HG03064 (cell line): Measurements from ENCODE around the gene C6orf62.
"Not testable (repeated sequence)": the region's sequence is repeated elsewhere in the genome, so short reads cannot be mapped to it uniquely, and the experiment has no call there.

Source experiments
- ATAC-seq: cut with Tn5 transposase; IDR thresholded peaks from one replicate; pipeline ENCODE4 v1.9.1; 2021; ENCODE audit warnings: low read depth; ENCODE audit not compliant: unreplicated experiment

C6orf62 gene

DNA sequence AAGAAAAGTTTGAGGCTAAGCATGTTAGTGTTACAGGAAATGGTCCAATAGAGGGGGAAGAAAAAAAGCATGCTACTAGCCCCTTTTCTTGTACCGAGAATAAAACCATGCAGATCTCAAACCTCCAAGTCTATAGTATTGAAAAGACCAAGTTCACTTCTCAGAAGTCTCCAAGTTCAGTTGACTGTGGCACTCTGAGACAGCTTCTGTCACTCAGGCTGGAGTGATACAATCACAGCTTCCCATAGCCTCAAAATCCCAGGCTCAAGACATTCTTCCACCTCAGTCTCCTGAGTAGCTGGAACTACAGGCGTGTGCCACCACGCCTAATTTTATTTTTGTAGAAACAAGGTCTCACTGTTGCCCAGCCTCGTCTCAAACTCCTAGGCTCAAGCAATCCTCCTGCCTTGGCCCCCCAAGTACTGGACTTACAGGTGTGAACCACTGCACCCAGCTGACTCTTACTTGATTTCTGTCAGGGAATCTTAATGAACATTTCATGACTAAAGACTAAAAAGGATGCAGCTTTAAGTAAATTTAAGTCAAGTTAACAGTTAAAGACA, 16.2 kb downstream of the C6orf62 start:
- no peak for ATAC-seq

DNA sequence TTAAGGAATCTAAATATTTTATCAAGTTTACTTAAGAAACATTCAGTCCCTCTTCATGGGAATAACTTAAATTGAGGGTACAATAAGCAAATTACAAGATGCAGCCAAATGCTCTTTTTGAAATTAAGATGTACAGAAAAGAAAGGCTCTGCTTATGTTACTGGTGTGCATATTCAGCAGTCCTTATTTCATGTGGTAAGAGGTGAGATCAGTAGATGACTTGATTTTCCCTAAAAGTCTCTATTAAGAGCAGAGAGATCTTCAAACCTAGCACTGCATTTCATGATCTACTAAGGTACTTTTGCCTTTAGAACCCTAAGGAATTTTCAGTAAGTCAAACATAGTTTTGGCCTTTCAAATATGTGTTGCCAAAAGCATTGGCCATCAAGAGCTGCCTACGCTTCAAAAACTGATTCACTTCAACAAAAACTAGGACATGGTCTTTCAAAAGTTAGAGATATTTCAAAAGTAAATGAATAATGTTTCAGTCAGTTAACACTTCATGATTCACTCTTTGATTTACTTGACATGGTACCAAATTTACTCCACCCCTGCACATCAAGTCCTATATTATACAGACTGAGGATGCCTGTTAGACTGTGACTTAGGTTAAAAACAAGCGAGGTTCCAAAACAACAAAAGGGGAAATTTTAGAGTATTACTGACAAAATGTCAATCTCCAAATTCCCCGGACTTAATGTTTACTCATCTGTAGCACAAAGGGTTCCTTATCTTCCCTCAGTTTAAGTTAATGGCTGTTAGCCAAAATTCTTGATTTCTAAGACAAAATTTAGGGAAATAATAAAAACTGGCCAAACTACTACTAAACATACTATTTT, 19.2 kb downstream of the C6orf62 start:
- no peak for ATAC-seq

DNA sequence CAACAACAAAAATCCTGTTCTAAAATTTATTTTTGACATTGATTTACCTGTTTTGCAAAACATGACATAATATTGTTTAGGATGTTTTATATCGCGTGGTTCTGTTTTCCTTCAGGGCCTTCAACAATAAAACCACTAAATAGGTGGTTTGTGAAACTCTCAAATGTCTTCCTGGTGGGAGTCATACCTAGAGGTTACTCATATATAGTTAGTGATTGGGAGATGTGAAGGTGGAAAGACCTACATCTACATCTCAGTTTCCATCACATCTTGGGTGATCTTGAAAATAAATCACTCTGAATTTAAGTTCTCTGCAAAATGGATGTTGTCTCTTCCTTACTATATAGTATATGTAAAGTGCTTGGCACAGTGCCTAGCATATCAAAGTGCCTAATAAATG, 22.9 kb downstream of the C6orf62 start:
- ATAC-seq, result no peak

DNA sequence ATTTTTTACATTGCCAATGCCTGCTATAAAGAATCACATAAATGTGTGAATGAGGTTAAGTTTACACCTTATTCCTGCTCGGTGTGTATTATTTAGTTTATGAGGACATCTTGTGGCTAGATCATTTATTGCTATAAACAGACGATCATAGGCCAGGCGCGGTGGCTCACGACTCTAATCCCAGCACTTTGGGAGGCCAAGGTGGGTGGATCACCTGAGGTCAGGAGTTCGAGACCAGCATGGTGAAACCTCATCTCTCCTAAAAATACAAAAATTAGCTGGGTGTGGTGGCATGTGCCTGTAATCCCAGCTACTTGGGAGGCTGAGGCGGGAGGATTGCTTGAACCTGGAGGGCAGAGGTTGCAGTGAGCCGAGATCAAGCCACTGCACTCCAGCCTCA, 23.3 kb downstream of the C6orf62 start:
- not testable (repeated sequence) for ATAC-seq

DNA sequence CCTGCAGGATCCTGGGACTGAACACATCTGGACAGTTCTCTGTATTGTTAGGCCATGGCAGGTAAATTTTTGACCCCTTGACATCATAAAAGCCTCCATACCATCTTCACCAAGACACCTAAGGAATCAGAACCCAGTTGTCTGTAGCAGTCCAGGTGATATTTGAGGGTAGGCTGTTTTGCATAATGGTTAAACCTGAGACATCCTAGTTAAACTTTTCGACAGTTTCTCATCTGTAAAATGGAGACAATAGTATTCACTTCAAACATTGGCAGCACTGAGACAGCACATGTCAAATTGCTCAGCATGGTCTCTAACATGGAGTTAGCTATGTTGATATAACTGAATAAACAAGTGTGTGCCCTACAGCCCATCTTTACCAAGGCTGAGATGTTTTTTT, 24.8 kb downstream of the C6orf62 start:
- ATAC-seq, result no peak

DNA sequence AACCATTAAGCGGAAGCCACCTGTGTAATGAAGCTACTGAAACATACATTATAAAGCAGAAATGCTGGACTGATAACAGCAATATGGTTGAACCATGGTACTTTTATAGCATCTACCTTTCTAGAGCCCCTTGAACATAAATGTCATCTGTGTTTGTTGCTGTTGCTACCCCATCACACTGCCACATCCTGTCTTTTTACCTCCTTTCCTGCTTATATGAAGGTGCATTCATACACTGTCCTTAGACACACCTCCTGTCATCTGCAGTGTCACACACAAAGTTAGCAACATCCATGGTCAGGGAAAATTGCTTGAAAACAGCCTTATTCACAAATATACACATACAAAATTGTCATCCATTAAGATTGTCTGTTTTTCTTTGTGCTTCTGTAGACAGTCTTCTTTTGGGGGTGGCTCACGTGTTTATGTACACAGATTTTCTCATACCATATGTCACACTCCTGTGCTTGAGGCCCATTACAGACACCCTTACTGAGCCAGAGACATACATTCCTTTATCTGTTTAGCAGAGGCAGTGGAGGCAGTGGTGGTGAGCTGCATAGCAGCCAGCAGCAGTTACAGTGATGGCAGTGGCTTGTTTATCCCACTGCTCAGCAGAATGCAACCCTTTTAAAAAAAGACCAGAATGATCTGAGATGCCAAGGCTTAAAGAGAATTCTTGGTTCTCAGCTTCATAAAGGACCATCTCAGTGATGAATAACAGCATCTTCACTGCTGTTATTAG, 25.9 kb downstream of the C6orf62 start:
- ATAC-seq, result no peak

DNA sequence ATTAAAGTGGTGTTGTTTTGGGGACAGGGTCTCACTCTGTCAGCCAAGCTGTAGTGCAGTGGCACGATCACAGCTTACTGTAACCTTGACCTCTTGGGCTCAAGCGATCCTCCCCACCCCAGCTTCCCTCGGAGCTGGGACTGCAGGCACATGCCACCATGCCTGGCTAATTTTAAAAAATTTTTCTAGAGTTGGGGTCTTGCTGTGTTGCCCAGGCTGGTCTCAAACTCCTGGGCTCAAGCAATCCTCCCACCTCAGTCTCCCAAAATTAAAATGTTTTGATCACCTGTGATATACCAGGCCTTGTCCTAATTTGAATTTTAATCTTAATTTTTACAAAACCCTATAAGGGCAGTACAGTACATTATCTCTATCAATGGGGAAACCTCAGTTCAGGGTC, 26.5 kb downstream of the C6orf62 start:
- ATAC-seq, result no peak

- no peak for ATAC-seq
These were observed 27.0 kb downstream of the C6orf62 start for GRCh38 chr6:24692003-24692402.

DNA sequence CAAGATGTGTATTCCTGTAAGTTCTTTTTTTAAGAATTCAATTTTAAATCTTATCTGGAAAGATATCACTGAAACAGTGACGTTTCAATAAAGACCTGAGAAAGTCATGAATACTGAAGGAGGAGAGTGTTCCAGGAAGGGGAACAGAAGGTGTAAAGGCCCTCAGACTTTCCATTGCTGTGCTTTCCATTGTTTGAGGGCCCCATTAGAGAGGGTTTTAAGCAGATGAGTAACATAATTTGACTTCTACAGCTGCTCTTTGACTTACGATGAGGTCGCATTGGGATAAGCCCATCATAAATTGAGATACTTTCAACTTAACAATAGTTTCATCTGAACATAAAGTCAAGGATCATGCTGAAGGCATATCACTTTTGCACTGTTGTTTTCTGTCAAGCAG, 27.4 kb downstream of the C6orf62 start:
- no peak for ATAC-seq

- no peak for ATAC-seq
These were observed 28.4 kb downstream of the C6orf62 start for GRCh38 chr6:24690593-24690992.

GRCh38 chr6:24689964-24690363, 29.0 kb downstream of the C6orf62 start:
- ATAC-seq, result no peak

GRCh38 chr6:24686946-24687345, 32.0 kb downstream of the C6orf62 start:
- no peak for ATAC-seq

DNA sequence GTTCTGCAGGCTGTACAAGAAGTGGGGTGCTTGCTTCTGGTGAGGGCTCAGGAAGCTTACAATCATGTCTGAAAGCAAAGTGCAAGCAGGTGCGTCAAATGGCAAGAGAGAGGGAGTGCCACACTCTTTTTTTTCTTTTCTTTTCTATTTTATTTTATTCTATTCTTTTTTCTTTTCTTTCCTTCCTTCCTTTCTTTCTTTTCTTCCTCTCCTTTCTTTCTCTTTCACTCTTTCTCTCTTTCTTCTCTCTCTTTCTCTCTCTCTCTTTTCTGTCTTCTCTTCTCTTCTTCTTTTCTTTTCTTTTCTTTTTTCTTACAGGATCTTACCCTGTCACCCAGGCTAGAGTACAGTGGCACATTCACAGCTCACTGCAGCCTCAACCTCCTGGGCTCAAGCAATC, 32.5 kb downstream of the C6orf62 start:
- ATAC-seq, result no peak

DNA sequence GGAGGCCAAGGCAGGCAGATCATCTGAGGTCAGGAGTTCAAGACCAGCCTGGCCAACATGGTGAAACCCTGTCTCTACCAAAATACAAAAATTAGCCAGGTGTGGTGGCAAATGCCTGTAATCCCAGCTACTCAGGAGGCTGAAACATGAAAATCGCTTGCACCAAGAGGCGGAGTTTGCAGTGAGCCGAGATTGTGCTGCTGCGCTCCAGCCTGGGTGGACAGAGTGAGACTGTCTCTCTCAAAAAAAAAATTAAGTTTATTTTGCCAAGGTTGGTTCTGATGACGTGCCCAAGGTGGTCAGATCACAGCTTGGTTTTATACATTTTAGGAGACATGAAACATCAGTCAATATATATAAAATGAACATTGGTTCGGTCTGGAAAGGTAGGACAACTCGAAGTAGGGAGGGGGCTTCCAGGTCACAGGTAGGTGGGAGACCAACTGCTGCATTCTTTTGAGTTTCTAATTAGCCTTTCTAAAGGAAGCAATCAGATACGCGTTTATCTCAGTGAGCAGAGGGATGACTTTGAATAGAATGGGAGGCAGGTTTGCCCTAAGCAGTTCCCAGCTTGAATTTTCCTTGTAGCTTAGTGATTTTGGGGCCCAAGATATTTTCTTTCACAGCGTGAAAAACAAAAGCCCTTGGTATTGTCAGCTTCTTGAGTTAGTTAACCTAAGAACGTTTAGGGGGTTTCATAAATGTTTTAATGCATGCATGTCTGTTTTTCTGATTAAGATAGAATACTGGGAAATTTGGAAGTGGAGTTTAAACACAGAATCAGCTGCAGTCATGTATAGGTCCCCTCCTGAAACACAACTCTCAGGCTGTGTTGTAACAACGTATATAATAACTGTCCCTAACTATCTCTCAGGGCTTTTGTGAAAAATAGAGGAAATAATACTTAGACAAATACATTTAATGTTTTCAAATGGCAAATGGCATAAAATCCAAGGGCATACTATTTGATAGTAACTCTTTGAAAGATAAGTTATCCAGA, 35.4 kb downstream of the C6orf62 start:
- ATAC-seq, result no peak

- no peak for ATAC-seq
These were observed 38.4 kb downstream of the C6orf62 start for GRCh38 chr6:24680582-24680981.

- ATAC-seq, result not testable (repeated sequence)
These were observed 40.1 kb downstream of the C6orf62 start for GRCh38 chr6:24678792-24679352.

- no peak for ATAC-seq
These were observed 45.3 kb downstream of the C6orf62 start for GRCh38 chr6:24673625-24674024.

DNA sequence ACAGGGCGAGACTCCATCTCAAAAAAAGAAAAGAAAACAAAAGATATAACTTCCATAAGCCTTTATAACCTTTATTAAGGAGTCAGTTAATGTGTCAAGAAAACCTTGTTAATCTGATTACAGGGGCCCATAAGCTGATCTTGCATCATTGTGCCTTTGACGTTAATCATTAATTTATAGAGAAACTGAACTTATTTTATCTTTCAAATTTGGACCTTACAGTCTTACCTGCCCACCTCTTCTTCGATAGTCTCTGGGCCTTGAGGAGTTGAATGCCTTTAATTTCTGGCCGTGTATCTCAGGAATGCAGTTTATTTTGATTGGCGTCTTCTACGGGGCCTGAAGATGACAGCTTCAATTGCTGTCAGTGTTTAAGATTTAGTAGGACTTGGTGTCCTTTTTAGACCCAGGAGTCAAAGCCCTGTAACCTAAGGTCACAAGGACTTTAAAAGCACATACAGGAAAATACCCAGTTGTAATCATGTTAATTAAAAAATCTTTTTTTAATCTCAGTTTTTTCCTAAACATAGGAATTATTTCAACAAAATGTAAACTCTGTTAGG, 46.3 kb downstream of the C6orf62 start:
- no peak for ATAC-seq

- not testable (repeated sequence) for ATAC-seq
These were observed 47.9 kb downstream of the C6orf62 start for GRCh38 chr6:24671077-24671476.

- ATAC-seq, result not testable (repeated sequence)
These were observed 48.5 kb downstream of the C6orf62 start for GRCh38 chr6:24670492-24670891.
